Panc1 (cell line): ENCODE data around the gene KLHL30. TPM values are rescaled to one million over a fixed set of nuclear protein-coding genes. Genes with fewer than 3 reads are reported as not detected.
A peak's percentile ranks its signal among the peaks of the same experiment; 100 is the strongest.

Experiments used
- ATAC-seq: fragments of 200-7000 bp; cut with Tn5 transposase; 2 replicates; pipeline ENCODE4 v1.9.1; 2020; ENCODE audit warnings: mild to moderate bottlenecking, moderate library complexity
- BruUV-seq: library from RNA; stranded (reverse); fragments of 400-500 nt; replicated peaks from 2 replicates; lab custom pipeline; 2021; lab: Mats Ljungman, UMichigan
- CTCF ChIA-PET: fragments of 300-600 bp; sonication (Branson Sonifier 250); formaldehyde crosslinking; loops from one replicate; lab custom pipeline; 2022; ENCODE audit warnings: antibody characterized with exemption; lab: Charles Lee
- POLR2A ChIA-PET: fragments of 300-600 bp; sonication (Branson Sonifier 250); formaldehyde crosslinking; loops from one replicate; lab custom pipeline; 2022; ENCODE audit warnings: antibody characterized with exemption; lab: Charles Lee
- DNase-seq: peaks from one replicate; pipeline ENCODE4 v3.0.0-alpha.2; 2010; ENCODE audit warnings: low read depth, low spot score
- H3K27ac ChIP-seq: 2 replicates; pipeline ENCODE4 v1.5.1; 2011; ENCODE audit warnings: mild to moderate bottlenecking, low read length, inconsistent platforms
- H3K27me3 ChIP-seq: fragments of 200-500 bp; sonication (Bioruptor generic); 2 replicates; pipeline ENCODE4 v1.6.0; 2014; ENCODE audit warnings: low read length, inconsistent platforms; ENCODE audit not compliant: control insufficient read depth, insufficient read depth
- H3K36me3 ChIP-seq: fragments of 200-500 bp; sonication (Bioruptor generic); 2 replicates; pipeline ENCODE4 v1.5.1; 2014; ENCODE audit warnings: inconsistent platforms, mild to moderate bottlenecking, low read length, moderate library complexity; ENCODE audit not compliant: control insufficient read depth, insufficient read depth
- H3K4me1 ChIP-seq: 2 replicates; pipeline ENCODE4 v1.5.1; 2011; ENCODE audit warnings: inconsistent platforms, mild to moderate bottlenecking, low read length, moderate library complexity; ENCODE audit not compliant: control insufficient read depth, insufficient read depth
- H3K4me3 ChIP-seq, 2 experiments: 2 replicates each; pipeline ENCODE4 v1.5.1; 2011 to 2012; ENCODE audit warnings: low read depth in 2 of 2, low read length in 2 of 2, mild to moderate bottlenecking in 2 of 2, inconsistent platforms in 1 of 2, moderate library complexity in 1 of 2
- H3K9me3 ChIP-seq: fragments of 200-500 bp; sonication (Bioruptor generic); 2 replicates; pipeline ENCODE4 v1.5.1; 2014; ENCODE audit warnings: low read depth, mild to moderate bottlenecking, inconsistent platforms, low read length, moderate library complexity; ENCODE audit not compliant: control insufficient read depth, insufficient read depth
- CTCF ChIP-seq: fragments of 450-650 bp; IDR thresholded peaks from 2 replicates; pipeline ENCODE4 v1.5.1; 2017; ENCODE audit warnings: mild to moderate bottlenecking
- POLR2AphosphoS5 ChIP-seq: IDR thresholded peaks from 2 replicates; pipeline ENCODE4 v1.6.1; 2012; ENCODE audit warnings: mild to moderate bottlenecking, low read depth, low read length, moderate library complexity
- REST ChIP-seq, 2 experiments: IDR thresholded peaks; 2 replicates each; pipeline ENCODE4 v1.6.1; 2011 to 2012; ENCODE audit warnings: low read depth in 2 of 2, control low read depth in 1 of 2, low read length in 1 of 2, mild to moderate bottlenecking in 1 of 2, moderate library complexity in 1 of 2; ENCODE audit not compliant: insufficient read depth in 1 of 2
- SIN3A ChIP-seq: IDR thresholded peaks from 2 replicates; pipeline ENCODE4 v1.6.1; 2012; ENCODE audit warnings: low read depth, mild to moderate bottlenecking, low read length, moderate library complexity, borderline replicate concordance; ENCODE audit not compliant: insufficient read depth
- TCF7L2 ChIP-seq: IDR thresholded peaks from 2 replicates; pipeline ENCODE4 v1.6.1; 2011; ENCODE audit warnings: mild to moderate bottlenecking, low read depth, low read length, inconsistent platforms
- in situ Hi-C: cut with HindIII; loops from 2 replicates; pipeline ENCODE4 v1.10.0; 2016; ENCODE audit warnings: low sequenced_read_pairs, low pct_unique_long_range_greater_than_20kb
- intact Hi-C: fragments of 100-400 bp; cut with micrococcal nuclease; formaldehyde crosslinking; loops from one replicate; pipeline ENCODE4 v1.10.0; 2022; ENCODE audit not compliant: unreplicated experiment
- total RNA-seq: library from RNA; stranded (reverse); gene quantifications from one replicate; pipeline ENCODE4 v1.2.1, GENCODE V29; 2021; ENCODE audit not compliant: unreplicated experiment

Gene KLHL30
- total RNA-seq, 1 experiment from 2014 or later = 0.26 TPM

DNA sequence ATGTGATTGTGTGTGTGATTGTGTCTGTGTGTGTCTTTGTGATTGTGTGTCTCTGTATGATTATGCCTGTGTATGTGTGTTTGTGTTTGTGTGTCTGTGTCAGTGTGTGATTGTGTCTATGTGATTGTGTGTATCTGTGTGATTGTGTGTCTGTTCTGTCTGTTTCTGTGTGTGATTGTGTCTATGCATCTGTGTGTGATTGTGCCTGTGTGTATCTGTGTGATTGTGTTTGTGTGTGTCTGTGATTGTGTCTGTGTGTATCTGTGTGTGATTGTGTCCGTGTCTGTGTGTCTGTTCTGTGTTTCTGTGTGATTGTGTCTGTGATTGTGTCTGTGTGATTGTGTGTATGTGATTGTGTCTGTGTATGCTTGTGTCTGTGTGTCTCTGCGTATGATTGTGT lies 12.1 kb upstream of the KLHL30 start:
- in situ Hi-C loops = no loop called here
- ATAC-seq = no peak

DNA sequence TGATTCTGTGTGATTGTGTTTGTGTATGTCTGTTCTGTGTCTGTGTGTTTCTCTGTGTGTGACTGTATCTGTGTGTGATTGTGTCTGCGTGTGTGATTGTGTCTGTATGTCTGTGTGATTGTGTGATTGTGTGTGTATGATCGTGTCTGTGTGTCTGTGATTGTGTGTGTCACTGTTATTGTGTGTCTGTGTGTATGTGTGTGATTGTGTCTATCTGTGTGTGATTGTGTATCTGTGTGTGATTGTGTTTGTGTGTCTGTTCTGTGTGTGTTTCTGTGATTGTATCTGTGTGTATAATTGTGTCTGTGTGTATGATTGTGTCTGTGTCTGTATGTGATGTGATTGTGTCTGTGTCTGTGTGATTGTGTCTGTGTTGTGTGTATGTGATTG lies 11.7 kb upstream of the KLHL30 start:
- no peak for TF ChIP-seq SIN3A
- no peak for TF ChIP-seq TCF7L2
- no peak for TF ChIP-seq REST (IDR thresholded peaks at IDR 0.05; ENCODE audit: insufficient read depth in 1 of 2, low read depth in 2 of 2, low read length in 1 of 2)
- TF ChIP-seq POLR2AphosphoS5 = no peak
- no peak for TF ChIP-seq CTCF
- POLR2A ChIA-PET = no interaction called here
- in situ Hi-C loops = no loop called here
- H3K36me3 ChIP-seq = no peaks in the 10 kb centered on the region
- intact Hi-C loops = no loop called here
- H3K4me1 ChIP-seq = no peaks in the 10 kb centered on the region
- CTCF ChIA-PET = interaction anchor here (0.5 to 0.9 kb wide), 4 partner anchors 19 to 113 kb away, joined by 3 to 4 read pairs (median 4); no protein-coding TSS in a partner anchor
- DNase-seq = no peak
- H3K27me3 ChIP-seq = no peaks in the 10 kb centered on the region
- H3K9me3 ChIP-seq = no peaks in the 10 kb centered on the region
- H3K27ac ChIP-seq = no peak overlapping the region
- no peak for ATAC-seq
- BruUV-seq = no TSS peak
- peak overlapping the region in 1 of 2 experiments; percentile 14; a peak in 1 of 4 replicates for H3K4me3 ChIP-seq

More for the DNA sequence above, 12.1 kb upstream of the KLHL30 start:
- H3K4me3 ChIP-seq = no peak overlapping the region
- H3K4me1 ChIP-seq = no peaks in the 10 kb centered on the region
- BruUV-seq = no TSS peak
- H3K27ac ChIP-seq = no peak overlapping the region
- TF ChIP-seq POLR2AphosphoS5 (no peak), REST (IDR thresholded peaks at IDR 0.05; ENCODE audit: insufficient read depth in 1 of 2, low read depth in 2 of 2, low read length in 1 of 2) (no peak), SIN3A (no peak)
- ChIA-PET POLR2A (no interaction called here), CTCF (no interaction called here)
- H3K9me3 ChIP-seq = no peaks in the 10 kb centered on the region
- DNase-seq = no peak
- intact Hi-C loops = no loop called here
- H3K27me3 ChIP-seq = no peaks in the 10 kb centered on the region
- H3K36me3 ChIP-seq = no peaks in the 10 kb centered on the region
